Activated CD4-positive, alpha-beta T cell treated with anti-CD3 and anti-CD28 coated beads, Interleukin-10, Interleukin-2, amounts not matched to agents 100 ng/mL and 50 ng/mL, durations not matched to agents 16 hours and 8 hours (primary cell): ENCODE results near the gene MTMR2.

Source experiments
- DNase-seq: peaks from one replicate; pipeline ENCODE4 v3.0.0-alpha.2; 2020

Gene MTMR2

GRCh38 chr11:95805869-95806268, 118.0 kb downstream of the MTMR2 start:
- no peak for DNase-seq

GRCh38 chr11:95803973-95804372, 119.9 kb downstream of the MTMR2 start:
- no peak for DNase-seq

- DNase-seq = no peak
Observed at GRCh38 chr11:95802806-95803205, 121.1 kb downstream of the MTMR2 start.

- no peak for DNase-seq
Observed at GRCh38 chr11:95800438-95800837, 123.5 kb downstream of the MTMR2 start.

GRCh38 chr11:95799546-95799945, 124.4 kb downstream of the MTMR2 start:
- DNase-seq = no peak

GRCh38 chr11:95796501-95796900, 127.4 kb downstream of the MTMR2 start:
- no peak for DNase-seq

- DNase-seq = no peak
Observed at GRCh38 chr11:95795627-95796295, 128.1 kb downstream of the MTMR2 start.

- no peak for DNase-seq
Observed at GRCh38 chr11:95794086-95794485, 129.8 kb downstream of the MTMR2 start.

GRCh38 chr11:95793116-95793515, 130.8 kb downstream of the MTMR2 start:
- no peak for DNase-seq

GRCh38 chr11:95792700-95793099, 131.2 kb downstream of the MTMR2 start:
- no peak for DNase-seq

GRCh38 chr11:95792200-95792599, 131.7 kb downstream of the MTMR2 start:
- DNase-seq = no peak

- DNase-seq = no peak
Observed at GRCh38 chr11:95791709-95792033, 132.2 kb downstream of the MTMR2 start.

- DNase-seq = peak; percentile 64
Observed at GRCh38 chr11:95790933-95791708, 132.8 kb downstream of the MTMR2 start.

GRCh38 chr11:95790123-95790932, 133.6 kb downstream of the MTMR2 start, which contains the start of gene CEP57:
Gene CEP57 (plus strand): TSS chr11:95790498. CDS start chr11:95790699, 201 bp downstream.
- peak; percentile 98 for DNase-seq

- DNase-seq = peak; percentile 98
Observed at GRCh38 chr11:95789506-95790122, 134.3 kb downstream of the MTMR2 start, which contains the start of gene FAM76B. Gene FAM76B (minus strand): TSS chr11:95789782. CDS start chr11:95789478, 304 bp downstream.

- DNase-seq = peak; percentile 37
Observed at GRCh38 chr11:95788921-95789505, 134.9 kb downstream of the MTMR2 start.
